Mesodermal cell (in vitro differentiated cells): ENCODE data around the gene FEZF2.

Source experiments
- H3K27ac ChIP-seq: 2 replicates; pipeline ENCODE4 v1.7.0; 2013; ENCODE audit warnings: mild to moderate bottlenecking, low read depth, low read length, moderate library complexity; ENCODE audit not compliant: severe bottlenecking
- H3K36me3 ChIP-seq: 2 replicates; pipeline ENCODE4 v1.7.1; 2013; ENCODE audit warnings: mild to moderate bottlenecking, low read length, moderate library complexity; ENCODE audit not compliant: control insufficient read depth, insufficient read depth
- H3K4me1 ChIP-seq: one replicate; pipeline ENCODE4 v1.7.1; 2013; ENCODE audit warnings: mild to moderate bottlenecking, low read length; ENCODE audit not compliant: insufficient read depth, control insufficient read depth, poor library complexity, severe bottlenecking
- H3K4me3 ChIP-seq: 2 replicates; pipeline ENCODE4 v1.7.0; 2013; ENCODE audit warnings: low read length, control low read depth, mild to moderate bottlenecking; ENCODE audit not compliant: insufficient read depth, poor library complexity, severe bottlenecking; ENCODE audit errors: extremely low read depth
- H3K9me3 ChIP-seq: 2 replicates; pipeline ENCODE4 v1.7.1; 2013; ENCODE audit warnings: mild to moderate bottlenecking, low read length, moderate library complexity; ENCODE audit not compliant: control insufficient read depth
- WGBS, 2 experiments: methylation state at CpG; one replicate each; pipeline ENCODE4 v1.1.5; 2013; ENCODE audit warnings: missing lambda C conversion rate in 2 of 2; ENCODE audit not compliant: insufficient coverage in 2 of 2; 5-methylcytosine and 5-hydroxymethylcytosine counted together

FEZF2 gene

GRCh38 chr3:62366126-62366484, 7.2 kb downstream of the FEZF2 start:
- WGBS, 2 experiments = 50 to 66% methylated on average over 2 to 3 of the region's 4 CpGs
- Histone ChIP-seq H3K27ac (no peak overlapping the region), H3K36me3 (no peaks in the 10 kb centered on the region), H3K4me3 (no peak overlapping the region), H3K4me1 (peaks cover under 1% of the 10 kb centered on the region), H3K9me3 (no peaks in the 10 kb centered on the region)

GRCh38 chr3:62365391-62366125, 7.8 kb downstream of the FEZF2 start:
- Histone ChIP-seq H3K4me1 (no peaks in the 10 kb centered on the region), H3K36me3 (no peaks in the 10 kb centered on the region), H3K9me3 (no peaks in the 10 kb centered on the region), H3K27ac (no peak overlapping the region), H3K4me3 (no peak overlapping the region)
- WGBS, 2 experiments = 12 to 15% methylated on average over 11 of the region's 16 CpGs

GRCh38 chr3:62364191-62364590, 9.2 kb downstream of the FEZF2 start:
- H3K4me3 ChIP-seq = no peak overlapping the region
- no peaks in the 10 kb centered on the region for H3K36me3 ChIP-seq
- no peak overlapping the region for H3K27ac ChIP-seq

GRCh38 chr3:62363275-62363674, 10.1 kb downstream of the FEZF2 start:
- WGBS, 2 experiments = 86 to 100% methylated on average over 1 to 3 of the region's 6 CpGs
- Histone ChIP-seq H3K9me3 (no peaks in the 10 kb centered on the region), H3K4me1 (no peaks in the 10 kb centered on the region), H3K4me3 (no peak overlapping the region), H3K36me3 (no peaks in the 10 kb centered on the region), H3K27ac (no peak overlapping the region)

More at GRCh38 chr3:62364191-62364590, 9.2 kb downstream of the FEZF2 start:
- Histone ChIP-seq H3K4me1 (no peaks in the 10 kb centered on the region), H3K9me3 (no peaks in the 10 kb centered on the region)

- Histone ChIP-seq H3K27ac (no peak overlapping the region), H3K4me3 (no peak overlapping the region), H3K4me1 (no peaks in the 10 kb centered on the region), H3K36me3 (no peaks in the 10 kb centered on the region), H3K9me3 (no peaks in the 10 kb centered on the region)
- WGBS, 2 experiments = no CpG with 5 or more reads among the region's 3 CpGs
These were observed 11.5 kb downstream of the FEZF2 start for GRCh38 chr3:62361824-62362223.

DNA sequence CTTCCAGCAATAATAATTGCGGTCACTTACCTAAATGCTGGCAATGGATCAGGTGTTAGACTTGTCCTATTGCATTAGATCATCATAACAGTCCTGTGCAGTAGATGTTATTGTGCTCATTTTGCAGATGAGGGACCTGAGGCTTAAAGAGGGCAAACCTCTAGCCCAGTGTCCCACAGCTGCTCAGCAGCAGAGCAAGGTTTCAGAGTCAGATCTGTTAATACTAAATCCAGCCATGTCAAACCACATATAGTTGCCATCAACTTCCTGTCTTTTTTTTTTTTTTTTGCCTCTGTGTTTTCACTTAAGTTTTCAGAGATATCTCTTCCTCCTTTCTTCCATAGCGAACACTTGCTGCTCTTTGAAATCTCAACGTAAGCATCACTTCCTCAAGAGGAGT, 12.1 kb downstream of the FEZF2 start:
- H3K36me3 ChIP-seq = no peaks in the 10 kb centered on the region
- H3K27ac ChIP-seq = no peak overlapping the region
- no peak overlapping the region for H3K4me3 ChIP-seq
- 100% methylated on average over 1 of the region's 3 CpGs; no CpG with 5 or more reads in 1 of the 2 experiments for WGBS, 2 experiments
- no peaks in the 10 kb centered on the region for H3K9me3 ChIP-seq
- H3K4me1 ChIP-seq = no peaks in the 10 kb centered on the region

- Histone ChIP-seq H3K9me3 (no peaks in the 10 kb centered on the region), H3K36me3 (no peaks in the 10 kb centered on the region), H3K4me3 (no peak overlapping the region), H3K27ac (no peak overlapping the region), H3K4me1 (no peaks in the 10 kb centered on the region)
- WGBS, 2 experiments = 94% methylated on average over 3 of the region's 4 CpGs; no CpG with 5 or more reads in 1 of the 2 experiments
These were observed 13.8 kb downstream of the FEZF2 start for GRCh38 chr3:62359531-62359930.

GRCh38 chr3:62356356-62356755, 17.0 kb downstream of the FEZF2 start:
- no peaks in the 10 kb centered on the region for H3K36me3 ChIP-seq
- no peaks in the 10 kb centered on the region for H3K4me1 ChIP-seq
- no peak overlapping the region for H3K4me3 ChIP-seq
- H3K9me3 ChIP-seq = no peaks in the 10 kb centered on the region
- H3K27ac ChIP-seq = no peak overlapping the region

- Histone ChIP-seq H3K4me3 (no peak overlapping the region), H3K27ac (no peak overlapping the region), H3K36me3 (no peaks in the 10 kb centered on the region), H3K4me1 (no peaks in the 10 kb centered on the region), H3K9me3 (no peaks in the 10 kb centered on the region)
- 84 to 100% methylated on average over 1 to 3 of the region's 3 CpGs for WGBS, 2 experiments
These were observed 17.6 kb downstream of the FEZF2 start for GRCh38 chr3:62355703-62356102.

DNA sequence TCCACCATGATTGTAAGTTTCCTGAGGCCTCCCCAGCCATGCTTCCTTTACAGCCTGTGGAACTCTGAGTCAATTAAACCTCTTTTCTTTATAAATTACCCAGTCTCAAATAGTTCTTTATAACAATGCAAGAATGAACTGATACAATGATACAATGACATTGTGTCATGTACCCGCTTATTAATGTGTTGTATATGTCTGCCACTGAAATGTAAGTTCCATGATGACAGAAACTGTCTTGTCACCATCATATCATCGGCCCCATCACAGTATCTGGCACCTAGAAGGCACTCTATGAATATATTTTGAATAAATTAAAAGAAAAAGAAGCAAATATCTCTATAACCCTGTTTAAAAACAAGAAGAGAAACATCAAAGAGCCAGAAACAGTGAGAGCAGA, 29.6 kb downstream of the FEZF2 start:
- Histone ChIP-seq H3K27ac (no peak overlapping the region), H3K4me3 (no peak overlapping the region), H3K9me3 (no peaks in the 10 kb centered on the region), H3K4me1 (no peaks in the 10 kb centered on the region), H3K36me3 (no peaks in the 10 kb centered on the region)
- no CpG with 5 or more reads among the region's 2 CpGs for WGBS, 2 experiments

- WGBS, 2 experiments = 88 to 95% methylated on average over 3 of the region's 3 CpGs
- H3K4me3 ChIP-seq = no peak overlapping the region
These were observed 38.2 kb downstream of the FEZF2 start for GRCh38 chr3:62335196-62335595.

More at GRCh38 chr3:62335196-62335595, 38.2 kb downstream of the FEZF2 start:
- Histone ChIP-seq H3K27ac (no peak overlapping the region), H3K4me1 (no peaks in the 10 kb centered on the region), H3K36me3 (no peaks in the 10 kb centered on the region), H3K9me3 (no peaks in the 10 kb centered on the region)
